Naive thymus-derived CD8-positive, alpha-beta T cell (primary cell): Measurements from ENCODE around the gene SKAP2. TPM values are rescaled to one million over a fixed set of nuclear protein-coding genes. Genes with fewer than 3 reads are reported as not detected.

ENCODE experiments used
- ATAC-seq, 2 donors: fragments of 150-1000 bp; cut with Tn5 transposase in 1 of 2; sonication (Bioruptor Pico), chemical (Tn5 transposase) in 1 of 2; 1 replicate in 1 of 2; 2 replicates in 1 of 2; pipeline ENCODE4 v1.10.0; 2021; ENCODE audit warnings: mild to moderate bottlenecking in 2 of 2, moderate library complexity in 2 of 2
- POLR2A ChIA-PET: fragments of 350-600 bp; sonication (Branson Sonifier 250); formaldehyde crosslinking; loops from one replicate; lab custom pipeline; 2021; ENCODE audit warnings: antibody characterized with exemption; lab: Charles Lee
- DNase-seq, 10 donors: peaks; one replicate each; pipeline versions ENCODE4 v3.0.0 to v3.0.0-alpha.2; 2020 to 2022
- H3K27ac Mint-ChIP-seq, 10 donors: one replicate each; pipeline ENCODE4 v1.8.0; 2020 to 2022; ENCODE audit warnings: mild to moderate bottlenecking in 10 of 10, mixed read lengths in 10 of 10, moderate library complexity in 4 of 10, inconsistent platforms in 1 of 10
- H3K27me3 Mint-ChIP-seq, 5 donors: one replicate each; pipeline ENCODE4 v1.8.0; 2021 to 2022; ENCODE audit warnings: mixed read lengths in 5 of 5
- H3K36me3 Mint-ChIP-seq, 3 donors: one replicate each; pipeline ENCODE4 v1.8.0; 2020 to 2022; ENCODE audit warnings: mixed read lengths in 3 of 3, mild to moderate bottlenecking in 2 of 3, inconsistent platforms in 1 of 3
- H3K4me1 Mint-ChIP-seq, 4 donors: one replicate each; pipeline ENCODE4 v1.8.0; 2021 to 2022; ENCODE audit warnings: mixed read lengths in 4 of 4
- H3K4me3 Mint-ChIP-seq, 10 donors: one replicate each; pipeline ENCODE4 v1.8.0; 2020 to 2022; ENCODE audit warnings: mild to moderate bottlenecking in 10 of 10, mixed read lengths in 10 of 10, moderate library complexity in 6 of 10, inconsistent platforms in 1 of 10
- H3K9me3 Mint-ChIP-seq, 9 donors: one replicate each; pipeline ENCODE4 v1.8.0; 2020 to 2022; ENCODE audit warnings: mixed read lengths in 9 of 9, mild to moderate bottlenecking in 3 of 9, inconsistent platforms in 1 of 9, moderate library complexity in 1 of 9
- polyA plus RNA-seq, 3 donors: library from polyadenylated mRNA; unstranded; fragments of 300-500 nt; fragmentation: Illumina TruSeq; gene quantifications; one replicate each; pipeline ENCODE4 v1.2.3, GENCODE V29; 2021
- total RNA-seq, 8 experiments: library from RNA in 2 of 8; stranded (reverse) in 2 of 8; gene quantifications; one replicate each; pipeline ENCODE4 v1.2.3 and lab custom pipeline; 2021 to 2026

SKAP2 gene
- total and polyA plus RNA-seq, 5 experiments from 2014 or later: 4.2 to 27.6 (median 7.5) TPM

- H3K27me3 Mint-ChIP-seq: peaks cover 0 to 29% (median 6%) of the 10 kb centered on the region in 5 donors
- no peaks in the 10 kb centered on the region for H3K9me3 Mint-ChIP-seq
- ATAC-seq (peak; percentile 42 to 55), DNase-seq (peak; percentile 7 to 75 (median 54))
- no peak overlapping the region for H3K4me3 Mint-ChIP-seq
- H3K4me1 Mint-ChIP-seq: peaks cover 6 to 26% (median 16%) of the 10 kb centered on the region in 4 donors
- no peak overlapping the region for H3K27ac Mint-ChIP-seq
- H3K36me3 Mint-ChIP-seq: no peaks in the 10 kb centered on the region
- POLR2A ChIA-PET: interaction anchor here (0.7 kb wide), 1 partner anchor 775 kb away, joined by 3 read pairs; no protein-coding TSS in a partner anchor
These were observed 196.8 kb downstream of the SKAP2 start for GRCh38 chr7:26667514-26668133.

- Mint-ChIP-seq H3K36me3 (no peaks in the 10 kb centered on the region), H3K9me3 (no peaks in the 10 kb centered on the region), H3K27ac (peak overlapping the region in 8 of 10 donors; percentile 9 to 83 (median 38)), H3K4me3 (peak overlapping the region; percentile 62 to 86 (median 75)), H3K4me1 (peaks cover 6 to 26% (median 16%) of the 10 kb centered on the region in 4 donors), H3K27me3 (peaks cover 0 to 17% (median 4%) of the 10 kb centered on the region in 5 donors)
- DNase-seq: peak in 9 of 10 donors; percentile 1 to 61 (median 37)
- peak; percentile 90 to 92 for ATAC-seq
- POLR2A ChIA-PET: interaction anchor here (0.7 to 2.0 kb wide), 2 partner anchors 289 to 296 kb away, joined by 3 to 4 read pairs; no protein-coding TSS in a partner anchor
These were observed 199.5 kb downstream of the SKAP2 start for GRCh38 chr7:26664735-26665416.

GRCh38 chr7:26664274-26664673 lies 200.1 kb downstream of the SKAP2 start:
- peaks cover 0 to 17% (median 4%) of the 10 kb centered on the region in 5 donors for H3K27me3 Mint-ChIP-seq
- peaks cover 6 to 26% (median 16%) of the 10 kb centered on the region in 4 donors for H3K4me1 Mint-ChIP-seq
- H3K9me3 Mint-ChIP-seq: no peaks in the 10 kb centered on the region
- no peak overlapping the region for H3K27ac Mint-ChIP-seq
- POLR2A ChIA-PET: interaction anchor here (0.7 kb wide), 1 partner anchor 288 kb away, joined by 3 read pairs; no protein-coding TSS in a partner anchor
- peak overlapping the region in 7 of 10 donors; percentile 62 to 86 (median 75) for H3K4me3 Mint-ChIP-seq
- ATAC-seq (no peak), DNase-seq (no peak)
- no peaks in the 10 kb centered on the region for H3K36me3 Mint-ChIP-seq

GRCh38 chr7:26663874-26664273 lies 200.5 kb downstream of the SKAP2 start:
- H3K27me3 Mint-ChIP-seq: peaks cover 0 to 17% (median 4%) of the 10 kb centered on the region in 5 donors
- no peak overlapping the region for H3K4me3 Mint-ChIP-seq
- H3K9me3 Mint-ChIP-seq: no peaks in the 10 kb centered on the region
- DNase-seq: no peak
- POLR2A ChIA-PET: interaction anchor here (0.7 kb wide), 1 partner anchor 288 kb away, joined by 3 read pairs; no protein-coding TSS in a partner anchor
- no peak for ATAC-seq
- H3K4me1 Mint-ChIP-seq: peaks cover 6 to 26% (median 16%) of the 10 kb centered on the region in 4 donors
- no peak overlapping the region for H3K27ac Mint-ChIP-seq
- no peaks in the 10 kb centered on the region for H3K36me3 Mint-ChIP-seq

- peaks cover 6 to 24% (median 15%) of the 10 kb centered on the region in 4 donors for H3K4me1 Mint-ChIP-seq
- DNase-seq (no peak), ATAC-seq (no peak)
- H3K27me3 Mint-ChIP-seq: peaks cover 0 to 18% (median 6%) of the 10 kb centered on the region in 5 donors
- no peaks in the 10 kb centered on the region for H3K9me3 Mint-ChIP-seq
- POLR2A ChIA-PET: no interaction called here
- no peak overlapping the region for H3K4me3 Mint-ChIP-seq
- H3K27ac Mint-ChIP-seq: no peak overlapping the region
- no peaks in the 10 kb centered on the region for H3K36me3 Mint-ChIP-seq
These were observed 201.7 kb downstream of the SKAP2 start for GRCh38 chr7:26662646-26663045.

- no peaks in the 10 kb centered on the region for H3K9me3 Mint-ChIP-seq
- H3K4me3 Mint-ChIP-seq: no peak overlapping the region
- H3K36me3 Mint-ChIP-seq: no peaks in the 10 kb centered on the region
- H3K4me1 Mint-ChIP-seq: peaks cover 0 to under 1% (median 0%) of the 10 kb centered on the region in 4 donors
- no peak for DNase-seq
- no peak for ATAC-seq
- POLR2A ChIA-PET: no interaction called here
- H3K27ac Mint-ChIP-seq: no peak overlapping the region
- H3K27me3 Mint-ChIP-seq: peaks cover 0 to 39% (median 6%) of the 10 kb centered on the region in 5 donors
These were observed 205.3 kb downstream of the SKAP2 start for GRCh38 chr7:26659121-26659520.

- no peak for DNase-seq
- no peak for ATAC-seq
- POLR2A ChIA-PET: no interaction called here
- Mint-ChIP-seq H3K4me3 (no peak overlapping the region), H3K4me1 (no peaks in the 10 kb centered on the region), H3K27ac (no peak overlapping the region), H3K27me3 (peaks cover 0 to 38% (median 6%) of the 10 kb centered on the region in 5 donors), H3K9me3 (no peaks in the 10 kb centered on the region), H3K36me3 (no peaks in the 10 kb centered on the region)
These were observed 205.9 kb downstream of the SKAP2 start for GRCh38 chr7:26658389-26659084.

- no peak overlapping the region for H3K4me3 Mint-ChIP-seq
- POLR2A ChIA-PET: no interaction called here
- DNase-seq (no peak), ATAC-seq (no peak)
- H3K4me1 Mint-ChIP-seq: no peaks in the 10 kb centered on the region
- peak overlapping the region in 1 of 10 donors; percentile 45 for H3K27ac Mint-ChIP-seq
- H3K36me3 Mint-ChIP-seq: no peaks in the 10 kb centered on the region
- no peaks in the 10 kb centered on the region for H3K9me3 Mint-ChIP-seq
- peaks cover 0 to 31% (median 7%) of the 10 kb centered on the region in 5 donors for H3K27me3 Mint-ChIP-seq
These were observed 206.6 kb downstream of the SKAP2 start for GRCh38 chr7:26657686-26658388.

GRCh38 chr7:26657206-26657641 lies 207.2 kb downstream of the SKAP2 start:
- H3K36me3 Mint-ChIP-seq: no peaks in the 10 kb centered on the region
- DNase-seq: no peak
- H3K27ac Mint-ChIP-seq: no peak overlapping the region
- ATAC-seq: no peak
- H3K9me3 Mint-ChIP-seq: no peaks in the 10 kb centered on the region
- H3K27me3 Mint-ChIP-seq: peaks cover 0 to 25% (median 6%) of the 10 kb centered on the region in 5 donors
- H3K4me1 Mint-ChIP-seq: no peaks in the 10 kb centered on the region
- POLR2A ChIA-PET: no interaction called here
- H3K4me3 Mint-ChIP-seq: no peak overlapping the region

GRCh38 chr7:26656735-26657134 lies 207.7 kb downstream of the SKAP2 start:
- Mint-ChIP-seq H3K27ac (no peak overlapping the region), H3K36me3 (no peaks in the 10 kb centered on the region), H3K4me3 (no peak overlapping the region), H3K27me3 (peaks cover 0 to 22% (median 6%) of the 10 kb centered on the region in 5 donors), H3K9me3 (no peaks in the 10 kb centered on the region), H3K4me1 (no peaks in the 10 kb centered on the region)
- POLR2A ChIA-PET: no interaction called here
- no peak for DNase-seq
- ATAC-seq: no peak

GRCh38 chr7:26655781-26656180 lies 208.6 kb downstream of the SKAP2 start:
- DNase-seq (no peak), ATAC-seq (no peak)

More at GRCh38 chr7:26655781-26656180, 208.6 kb downstream of the SKAP2 start:
- POLR2A ChIA-PET: no interaction called here
- Mint-ChIP-seq H3K9me3 (no peaks in the 10 kb centered on the region), H3K27ac (no peak overlapping the region), H3K27me3 (peaks cover 0 to 24% (median 6%) of the 10 kb centered on the region in 5 donors), H3K4me1 (no peaks in the 10 kb centered on the region), H3K4me3 (no peak overlapping the region), H3K36me3 (no peaks in the 10 kb centered on the region)
